ENCODE data around the gene BAZ2B.
A peak's percentile ranks its signal among the peaks of the same experiment; 100 is the strongest.
"Not testable (repeated sequence)": the region's sequence is repeated elsewhere in the genome, so short reads cannot be mapped to it uniquely, and the experiment has no call there.

BAZ2B gene

DNA sequence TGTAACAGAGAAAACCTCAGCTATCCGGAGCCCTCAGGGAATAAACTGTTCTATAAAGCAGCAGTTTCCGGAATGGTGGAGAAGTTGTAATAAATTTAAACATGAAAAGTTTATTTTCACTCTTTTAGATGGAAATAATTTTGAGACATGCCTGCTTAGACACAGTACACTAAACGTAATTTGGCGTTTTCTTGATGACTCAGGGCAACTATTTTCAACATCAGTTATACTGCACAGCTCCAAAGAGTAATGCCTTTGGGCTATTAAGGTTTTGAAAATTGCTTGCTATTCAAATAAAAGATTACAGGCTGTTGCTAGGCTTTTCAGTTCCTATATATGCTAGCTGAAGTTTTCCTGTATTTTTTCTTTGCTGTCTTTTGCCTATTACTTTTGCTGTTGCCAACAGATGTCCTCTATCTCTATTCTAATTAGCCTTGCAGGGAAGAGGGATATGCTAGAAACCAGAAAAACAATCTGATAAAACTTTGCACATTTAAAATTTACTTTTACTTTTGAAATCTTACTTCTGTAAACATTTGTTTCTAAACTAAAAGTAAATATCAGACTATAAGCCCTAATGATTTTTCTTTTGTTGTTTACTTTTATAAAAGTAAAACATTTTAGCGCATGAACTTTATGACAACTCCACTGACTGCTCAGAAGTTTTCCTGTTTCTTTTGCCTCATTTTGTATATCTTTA is 216.5 kb downstream of the BAZ2B start:
- DNase-seq = no peak

DNA sequence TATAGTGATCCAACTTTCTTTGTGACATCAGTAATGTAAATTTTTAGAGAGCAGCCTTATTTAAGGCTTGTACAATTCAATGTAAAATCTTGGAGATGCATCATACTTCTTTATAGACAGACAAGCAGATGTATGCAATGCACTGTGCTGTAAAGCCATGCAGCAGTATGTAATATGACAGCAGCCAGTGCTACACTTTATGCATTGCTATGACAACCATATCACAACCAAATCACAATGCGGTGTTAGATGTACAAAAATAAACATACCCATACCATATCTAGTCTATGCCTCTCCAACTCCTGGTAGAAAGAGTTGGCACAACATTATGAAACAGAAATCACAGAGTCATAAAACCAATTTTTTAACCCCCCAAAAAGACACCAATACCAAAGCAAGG is 219.5 kb downstream of the BAZ2B start:
- no peak for DNase-seq

DNA sequence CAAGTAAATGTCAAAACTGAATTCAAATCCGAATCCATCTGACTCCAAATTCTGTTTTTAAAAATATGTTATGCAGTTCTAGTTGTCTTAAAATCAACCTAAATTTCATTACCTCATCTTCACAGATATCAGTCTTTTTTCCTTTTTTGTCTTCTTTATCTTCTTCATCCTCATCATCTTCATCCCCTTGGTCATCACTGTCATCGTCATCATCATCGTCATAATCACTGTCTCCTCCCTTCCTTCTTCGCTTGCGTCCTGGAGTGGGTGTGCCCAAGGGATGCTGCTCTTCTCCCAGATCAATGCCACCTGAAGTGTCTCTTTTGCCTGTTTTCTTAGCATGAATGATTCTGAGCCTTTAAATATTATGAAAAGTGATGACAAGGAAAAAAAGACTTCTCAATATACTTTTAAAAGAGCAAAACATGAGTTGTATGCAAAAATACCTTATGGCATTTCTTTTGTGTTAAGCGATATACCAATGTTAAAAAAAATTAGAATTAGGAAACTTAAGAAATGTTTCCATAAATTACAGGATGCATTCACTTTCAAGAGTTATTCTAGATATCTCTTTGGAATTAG is 233.8 kb downstream of the BAZ2B start:
- DNase-seq = no peak

DNA sequence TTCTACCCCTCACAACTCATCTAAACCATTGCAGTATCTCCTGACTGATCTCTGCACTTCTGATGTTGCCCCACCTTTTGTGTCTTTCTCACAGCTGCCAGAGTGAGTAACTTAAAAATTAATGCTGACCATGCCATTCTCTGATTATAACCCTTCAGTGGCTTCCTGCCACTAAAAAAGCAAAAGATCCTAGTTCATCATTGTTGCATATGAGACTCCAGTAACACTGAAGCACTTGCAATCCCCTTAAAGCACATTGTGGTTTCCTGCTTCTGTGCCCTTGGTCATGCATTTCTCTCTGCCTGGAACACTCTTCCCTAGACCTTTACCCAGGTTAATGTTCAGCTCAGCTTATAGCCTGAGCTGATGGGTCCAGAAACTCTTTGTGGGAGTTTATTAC is 234.8 kb downstream of the BAZ2B start:
- DNase-seq = no peak

DNA sequence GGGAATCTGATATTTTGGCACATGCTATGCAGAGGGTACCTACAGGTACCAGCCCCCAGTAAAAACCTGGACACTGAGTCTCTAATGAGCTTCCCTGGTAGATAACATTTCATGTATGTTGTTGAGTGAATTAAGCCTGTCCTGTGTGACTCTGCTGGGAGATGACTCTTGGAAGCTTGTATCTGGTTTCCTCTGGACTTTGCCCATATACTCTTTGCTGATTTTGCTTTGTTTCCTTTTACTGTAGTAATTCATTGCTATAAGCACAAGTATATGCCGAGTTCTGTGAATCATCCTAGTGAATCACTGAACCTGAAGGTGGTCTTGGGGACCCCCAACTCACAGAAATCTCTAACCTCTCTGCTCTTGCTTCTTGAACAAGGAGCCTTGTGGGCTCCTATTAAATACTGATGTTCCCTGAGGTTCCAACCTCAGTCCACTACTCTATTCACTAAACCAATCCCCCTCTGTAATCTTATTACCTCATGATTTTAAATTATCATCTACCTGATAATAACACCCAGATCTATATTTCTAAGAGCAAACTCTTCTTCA is 235.6 kb downstream of the BAZ2B start:
- DNase-seq = no peak

DNA sequence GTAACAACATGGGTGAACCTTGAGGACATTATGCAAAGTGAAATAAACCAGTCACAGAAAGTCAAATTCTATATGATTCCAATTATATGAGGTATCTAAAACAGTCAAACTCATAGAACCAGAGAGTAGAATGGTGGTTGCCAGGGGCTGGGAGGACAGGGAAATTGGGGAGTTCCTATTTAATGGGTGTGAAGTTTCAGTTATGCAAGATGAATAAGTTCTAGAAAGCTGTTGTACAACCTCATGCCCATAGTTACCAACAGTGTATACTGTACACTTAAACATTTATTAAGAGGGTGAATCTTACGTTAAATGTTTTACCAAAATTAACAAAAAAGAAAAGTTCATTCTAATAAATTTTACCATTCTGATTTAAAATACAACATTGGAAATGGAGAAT is 237.2 kb downstream of the BAZ2B start:
- DNase-seq = no peak

DNA sequence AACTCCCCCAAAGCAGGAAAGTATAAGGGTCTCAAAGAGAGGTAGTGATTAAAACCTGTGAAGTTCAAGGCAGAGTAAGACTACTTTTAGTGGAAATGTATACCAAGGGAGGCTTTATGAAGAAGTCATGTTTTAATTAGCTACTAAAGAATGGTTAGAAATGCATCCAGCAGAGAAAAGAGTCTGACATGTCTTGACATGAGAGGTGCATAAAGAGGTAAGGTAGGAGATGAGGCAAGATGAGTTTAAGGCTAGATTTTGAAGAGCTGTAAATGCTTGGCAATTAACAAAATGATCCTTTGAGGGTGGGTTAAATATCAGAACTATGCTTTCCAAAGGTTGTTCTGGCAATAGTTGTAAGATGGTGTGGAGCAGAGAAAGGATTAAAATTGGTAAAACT is 241.1 kb downstream of the BAZ2B start:
- DNase-seq = no peak

DNA sequence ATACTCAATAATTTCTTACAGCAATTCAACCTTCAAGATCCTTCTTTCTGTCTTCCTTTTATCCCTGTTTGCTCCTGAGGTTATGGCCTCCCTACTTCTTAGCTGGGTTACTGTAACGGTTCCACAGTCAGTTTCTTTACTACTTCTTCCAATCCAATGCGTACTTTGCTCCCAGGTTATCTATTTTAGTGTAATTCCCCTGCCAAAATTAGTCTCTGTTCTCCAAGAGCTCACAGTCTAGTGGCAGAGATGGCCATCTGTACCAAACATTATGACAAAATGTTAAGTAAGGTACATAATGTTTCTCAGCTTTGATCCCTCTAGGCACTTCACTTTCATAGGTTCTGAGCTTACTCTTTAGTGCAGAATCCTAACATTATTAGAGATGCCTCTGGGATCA is 244.8 kb downstream of the BAZ2B start:
- no peak for DNase-seq

DNA sequence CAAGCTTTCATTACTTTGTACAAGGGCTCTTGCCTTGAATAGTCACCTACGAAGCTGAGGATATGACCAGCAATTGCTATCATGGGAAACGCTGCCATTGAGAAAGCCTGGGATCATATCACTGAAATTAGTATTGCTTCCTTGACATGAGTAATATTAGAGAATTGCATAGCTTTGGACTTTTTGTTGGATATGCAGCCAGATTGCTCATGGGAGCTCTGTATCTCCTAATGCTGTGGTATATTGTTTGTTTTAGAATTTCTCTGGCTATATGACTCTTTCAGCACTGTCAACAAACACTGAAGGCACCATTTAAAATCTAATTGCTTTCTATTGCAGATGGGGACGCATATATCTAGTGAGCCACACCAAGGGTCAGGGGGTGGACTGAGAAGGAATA is 249.8 kb downstream of the BAZ2B start:
- DNase-seq = no peak

DNA sequence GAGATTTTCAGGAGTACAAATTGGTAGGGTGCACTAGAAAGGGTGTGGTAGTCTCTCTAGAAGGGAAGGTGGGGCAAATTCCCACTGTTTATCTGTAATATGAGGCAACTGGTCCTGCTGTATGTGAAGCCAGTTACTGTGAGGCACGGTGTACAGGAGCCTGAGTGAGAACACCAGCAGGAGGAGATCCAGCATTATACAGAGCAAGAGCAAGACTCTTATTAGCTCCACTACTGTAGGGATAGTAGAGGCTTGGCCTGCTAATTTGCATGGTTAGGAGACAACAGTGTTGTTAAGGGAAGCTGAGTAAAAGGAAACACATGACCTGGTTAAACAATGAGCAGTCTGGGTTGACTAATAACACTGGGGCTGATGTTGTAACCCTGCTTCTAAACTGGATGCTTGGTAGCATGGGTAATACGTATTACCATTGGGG is 253.5 kb downstream of the BAZ2B start:
- no peak for DNase-seq

DNA sequence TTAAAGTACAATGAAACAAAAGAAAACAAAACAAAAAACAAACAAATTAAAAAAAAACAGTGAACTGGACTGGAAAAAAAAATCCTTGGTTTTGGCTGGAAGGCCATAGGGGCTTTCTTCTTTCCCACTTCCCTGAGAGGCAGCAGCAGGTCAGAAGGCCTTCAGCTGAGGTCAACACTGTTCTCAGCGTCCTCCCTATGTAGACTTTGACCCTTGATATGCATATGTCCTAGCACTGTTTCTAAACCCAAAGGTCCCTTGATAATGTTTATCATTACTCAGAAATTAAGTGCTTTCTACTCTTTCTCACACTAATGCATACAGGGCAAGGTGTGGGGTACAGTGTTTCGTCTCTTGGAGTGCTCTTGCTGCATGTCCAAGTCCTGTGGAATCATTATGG is 254.3 kb downstream of the BAZ2B start:
- DNase-seq = no peak

DNA sequence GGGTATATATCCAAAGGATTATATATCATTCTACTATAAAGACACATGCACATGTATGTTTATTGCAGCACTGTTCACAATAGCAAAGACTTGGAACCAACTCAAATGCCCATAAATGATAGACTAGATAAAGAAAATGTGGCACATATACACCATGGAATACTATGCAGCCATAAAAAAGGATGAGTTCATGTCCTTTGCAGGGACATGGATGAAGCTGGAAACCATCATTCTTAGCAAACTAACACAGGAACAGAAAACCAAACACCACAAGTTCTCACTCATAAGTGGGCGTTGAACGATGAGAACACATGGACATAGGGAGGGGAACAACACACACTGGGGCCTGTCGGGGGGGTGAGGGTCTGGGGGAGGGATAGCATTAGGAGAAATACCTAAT is 254.7 kb downstream of the BAZ2B start:
- DNase-seq = not testable (repeated sequence)

DNA sequence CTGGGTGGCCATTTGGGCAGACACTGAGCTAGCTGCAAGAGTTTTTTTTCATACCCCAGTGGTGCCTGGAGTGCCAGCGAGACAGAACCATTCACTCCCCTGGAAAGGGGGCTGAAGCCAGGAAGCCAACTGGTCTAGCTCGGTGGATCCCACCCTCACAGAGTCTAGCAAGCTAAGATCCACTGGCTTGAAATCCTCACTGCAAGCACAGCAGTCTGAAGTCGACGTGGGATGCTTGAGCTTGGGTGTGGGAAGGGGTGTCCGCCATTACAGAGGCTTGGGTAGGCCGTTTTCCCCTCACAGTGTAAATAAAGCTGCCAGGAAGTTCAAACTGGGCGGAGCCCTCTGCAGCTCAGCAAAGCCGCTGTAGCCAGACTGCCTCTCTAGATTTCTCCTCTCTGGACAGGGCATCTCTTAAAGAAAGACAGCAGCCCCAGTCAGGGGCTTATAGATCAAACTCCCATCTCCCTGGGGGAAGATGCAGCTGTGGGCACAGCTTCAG is 260.2 kb downstream of the BAZ2B start:
- DNase-seq = no peak

DNA sequence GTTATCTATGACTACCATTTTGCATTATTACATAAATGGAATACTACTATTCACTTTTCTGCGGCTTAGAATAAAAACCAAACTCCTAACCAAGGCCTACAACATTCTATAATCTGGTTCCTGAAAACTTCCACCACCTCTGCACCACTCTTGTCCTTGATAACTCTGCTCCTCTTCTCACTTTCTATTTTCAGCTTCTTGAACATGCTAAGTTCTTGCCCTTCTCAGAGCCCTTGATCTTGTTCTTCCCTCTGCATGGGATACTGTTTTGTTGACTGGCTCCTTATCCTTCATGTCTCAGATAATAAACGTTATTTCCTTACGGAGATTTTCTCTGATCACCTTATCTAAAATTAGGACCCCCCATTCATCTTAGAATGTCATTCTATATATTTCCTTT is 264.4 kb downstream of the BAZ2B start:
- no peak for DNase-seq

DNA sequence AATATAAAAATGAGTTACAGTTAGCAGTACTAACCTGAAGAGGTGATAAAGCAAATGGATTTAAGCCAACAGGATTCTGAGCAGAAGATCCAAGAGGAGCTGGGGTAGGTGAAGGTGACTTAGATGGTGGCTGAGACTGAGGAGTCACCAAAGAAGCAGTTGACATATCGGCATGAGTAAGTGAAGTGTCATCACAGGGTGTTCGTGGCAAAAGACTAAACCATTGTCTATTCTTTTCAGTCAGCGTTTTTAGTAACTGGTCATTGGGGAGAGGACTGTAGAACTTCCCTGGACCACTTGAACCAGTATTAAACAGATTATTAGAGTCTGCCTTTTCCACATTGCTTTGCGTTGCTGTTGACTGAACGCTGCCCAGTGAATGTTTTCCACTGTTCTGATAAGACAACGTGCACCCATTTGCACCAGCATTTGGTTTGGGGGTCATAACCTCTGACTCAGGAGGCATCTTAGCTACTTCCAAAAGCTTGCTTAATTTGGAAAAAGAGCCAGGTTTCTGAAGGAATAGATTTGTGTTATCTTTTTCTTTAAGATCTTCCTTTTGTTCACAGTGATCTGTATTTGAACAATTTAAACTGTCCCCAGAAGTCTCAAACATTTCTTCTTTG is 266.6 kb downstream of the BAZ2B start:
- DNase-seq = no peak

DNA sequence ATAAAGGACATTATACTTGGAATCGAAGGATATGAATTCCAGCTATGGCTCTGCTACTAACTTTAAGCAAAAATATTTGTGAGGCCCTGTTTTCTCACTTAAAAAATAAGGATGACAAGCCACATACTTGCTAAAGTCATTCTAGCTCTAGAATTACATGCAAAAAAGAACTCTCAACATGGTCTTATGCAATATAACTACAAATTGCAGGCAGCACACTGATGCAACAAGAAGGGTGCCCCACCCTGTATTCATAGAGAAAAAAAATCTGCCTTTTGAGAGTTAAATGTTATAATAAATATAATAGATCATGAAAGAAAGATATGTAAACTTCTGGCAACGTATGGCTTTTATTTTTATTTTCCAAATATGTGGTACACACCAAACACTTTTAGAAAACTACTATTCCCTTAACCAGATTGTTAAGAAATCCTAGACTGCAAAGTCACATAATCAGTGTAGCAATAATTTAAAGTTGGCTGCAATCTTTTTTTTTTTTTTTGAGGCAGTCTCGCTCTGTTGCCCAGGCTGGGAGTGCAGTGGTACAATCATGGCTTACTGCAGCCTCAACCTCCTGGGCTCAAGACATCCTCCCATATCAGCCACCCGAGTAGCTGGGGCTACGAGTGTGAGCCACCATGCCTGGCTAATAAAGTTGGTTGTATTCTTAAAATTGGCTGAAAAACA is 289.6 kb downstream of the BAZ2B start:
- no peak for DNase-seq

DNA sequence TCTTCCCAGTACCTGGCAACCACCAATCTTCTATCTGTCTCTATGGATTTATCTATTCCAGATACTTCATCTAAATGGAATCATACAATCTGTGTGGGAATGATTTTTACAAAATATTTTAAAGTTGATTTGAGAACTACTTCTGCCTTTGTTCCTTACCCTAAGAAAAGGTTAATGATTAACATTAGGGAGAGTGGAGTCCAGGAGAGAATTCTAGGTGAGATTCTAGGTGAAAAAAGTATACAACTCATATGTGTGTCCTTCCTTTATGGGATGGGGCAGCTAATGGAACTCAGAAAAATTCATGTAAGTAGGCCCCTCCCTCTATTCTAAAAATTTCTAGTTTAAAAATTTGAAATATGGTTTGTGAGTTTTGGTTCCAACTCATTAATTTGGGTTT is 293.9 kb downstream of the BAZ2B start:
- DNase-seq = no peak

DNA sequence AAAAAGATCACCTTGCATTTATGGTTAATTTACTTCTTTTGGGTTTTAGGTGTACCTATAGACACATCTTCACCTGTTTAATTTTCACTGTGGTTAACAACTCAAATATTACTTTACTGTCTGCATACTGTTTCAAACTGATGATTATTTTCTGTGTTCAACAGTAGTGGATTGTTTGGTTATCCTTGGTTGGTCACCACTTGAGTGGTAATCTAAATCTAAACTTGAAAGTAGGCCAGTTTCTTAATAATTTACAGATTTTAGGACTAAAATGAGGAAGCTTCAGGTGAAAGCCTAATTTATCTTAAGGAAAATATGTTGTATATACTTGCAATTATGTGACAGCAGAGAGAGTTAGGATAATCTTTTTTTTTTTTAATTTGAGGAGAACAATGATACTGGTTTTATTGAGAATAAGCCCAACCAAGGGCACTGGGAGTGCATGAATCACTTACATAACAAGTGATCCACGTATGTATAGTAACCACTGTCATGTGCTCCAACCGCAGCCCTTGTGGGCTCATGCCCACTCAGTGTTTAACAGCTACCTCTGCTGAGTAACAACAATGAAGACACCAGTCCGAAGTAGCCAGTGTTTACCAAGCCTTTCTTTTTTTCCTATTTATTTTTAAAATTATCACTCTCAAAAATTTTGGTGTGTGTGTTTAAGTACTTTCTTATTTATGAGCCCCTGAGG is 298.8 kb downstream of the BAZ2B start:
- DNase-seq = no peak

DNA sequence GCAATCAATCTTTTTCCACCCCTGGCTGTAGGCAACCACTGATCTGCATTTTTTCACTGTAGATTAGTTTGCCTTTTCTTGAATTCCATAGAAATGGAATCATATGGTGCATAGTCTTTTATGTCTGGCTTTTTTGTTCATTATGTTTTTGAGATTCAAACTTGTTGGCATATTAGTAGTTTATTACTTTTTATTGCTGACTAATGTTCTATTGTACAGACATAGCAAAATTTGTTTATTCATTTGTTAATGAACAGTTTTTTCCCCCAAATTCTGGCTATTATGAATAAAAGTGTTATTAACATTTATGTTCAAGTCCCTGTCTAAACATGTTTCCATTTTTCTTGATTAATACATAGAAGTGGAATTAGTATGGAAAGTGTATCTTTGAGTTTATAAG is 308.4 kb downstream of the BAZ2B start:
- DNase-seq = no peak

DNA sequence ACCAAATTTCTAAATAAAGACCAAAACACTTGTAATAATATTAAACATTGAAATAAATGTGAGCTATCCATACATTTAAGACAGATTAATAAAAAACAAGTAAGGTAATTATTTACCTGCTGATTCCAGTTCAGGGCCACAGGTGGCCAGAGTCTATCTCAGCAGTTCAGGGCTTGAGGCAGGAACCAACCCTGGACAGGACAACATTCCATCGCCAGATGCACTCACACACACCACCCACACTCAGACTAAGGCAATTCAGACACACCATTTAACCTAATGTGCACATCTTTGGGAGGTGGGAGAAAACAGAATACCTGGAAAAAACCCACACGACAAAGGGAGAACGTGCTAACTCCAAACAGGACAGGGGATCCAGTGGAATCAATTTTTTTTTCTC is 315.8 kb downstream of the BAZ2B start:
- peak; percentile 77 for DNase-seq

DNA sequence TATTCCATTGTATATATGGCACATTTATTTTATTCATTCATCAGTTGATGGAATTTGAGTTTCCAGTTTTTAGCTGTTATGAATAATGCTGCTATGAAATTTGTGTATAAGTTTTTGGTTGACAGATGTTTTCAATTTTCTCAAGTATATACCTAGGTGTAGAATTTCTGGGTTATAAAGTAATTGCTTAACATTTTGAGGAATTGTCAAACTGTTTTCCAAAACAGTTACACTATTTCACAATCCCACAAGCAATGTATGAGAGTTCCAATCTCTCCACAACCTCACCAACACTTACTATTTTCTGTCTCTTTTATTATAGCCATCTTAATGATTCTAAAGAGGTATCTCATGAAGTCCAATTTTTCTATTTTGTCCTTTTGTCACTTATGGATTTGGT is 317.4 kb downstream of the BAZ2B start:
- DNase-seq = no peak

DNA sequence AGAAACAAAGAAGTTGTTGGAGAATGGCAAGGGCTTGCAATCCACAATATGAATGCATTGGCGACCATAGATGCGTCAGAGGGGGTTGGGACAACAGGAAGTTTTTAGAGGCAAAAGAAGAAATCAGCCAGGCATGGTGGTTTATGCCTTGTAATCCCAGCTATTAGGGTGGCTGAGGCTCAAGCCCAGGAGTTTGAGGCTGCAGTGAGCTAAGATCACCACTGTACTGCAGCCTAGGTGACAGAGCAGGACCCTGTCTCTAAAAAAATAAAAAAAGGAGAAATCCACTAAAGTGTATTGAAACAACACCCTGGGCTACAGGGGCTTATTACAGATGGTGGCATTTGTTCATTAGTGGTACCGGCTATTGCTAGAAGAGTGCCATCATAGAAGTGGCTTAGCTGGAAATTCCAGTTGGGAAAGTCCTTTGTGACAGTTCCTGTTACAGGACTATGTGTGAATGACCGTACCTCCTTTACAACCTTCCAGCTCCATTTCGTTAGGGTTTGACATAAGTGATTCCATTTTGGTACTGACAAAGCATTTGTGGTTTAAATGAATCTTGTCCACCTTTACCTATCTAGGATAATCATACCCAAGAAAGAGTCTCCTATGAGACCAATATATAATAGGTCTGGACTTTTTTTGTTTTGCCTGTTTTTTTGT is 319.2 kb downstream of the BAZ2B start:
- DNase-seq = no peak

Data from islet precursor cell (in vitro differentiated cells).